A549 (cell line): Measurements from ENCODE around the gene MTF2. TPM values are rescaled to one million over a fixed set of nuclear protein-coding genes. Genes with fewer than 3 reads are reported as not detected.
A peak's percentile ranks its signal among the peaks of the same experiment; 100 is the strongest.

Source experiments
- ATAC-seq, 2 experiments: fragments of 200-7000 bp in 1 of 2; fragments of >200 bp in 1 of 2; cut with Nextera tagmentation in 1 of 2; cut with Tn5 transposase in 1 of 2; 3 replicates each; pipeline versions ENCODE4 v1.8.0 to v1.9.1; 2018 to 2020; ENCODE audit warnings: mild to moderate bottlenecking in 1 of 2, moderate library complexity in 1 of 2
- CTCF ChIA-PET: fragments of 300-600 bp; sonication (Branson Sonifier 250); formaldehyde crosslinking; extraction: SDS; loops from one replicate; lab custom pipeline; 2021; ENCODE audit warnings: antibody characterized with exemption, inconsistent platforms; lab: Yijun Ruan, JAX
- POLR2A ChIA-PET: fragments of 350-600 bp; formaldehyde crosslinking; extraction: SDS; loops from one replicate; lab custom pipeline; 2021; ENCODE audit warnings: antibody characterized with exemption, inconsistent platforms; lab: Yijun Ruan, JAX
- DNase-seq, 2 experiments: peaks; one replicate each; pipeline versions ENCODE4 v3.0.0 to v3.0.0-alpha.2; 2011 to 2016; ENCODE audit warnings: low read depth in 1 of 2, low spot score in 1 of 2
- FAIRE-seq: peaks from 2 replicates; lab custom pipeline; 2011; peaks lifted over from hg19 to GRCh38; lab: Jason Lieb, UNC
- H3K27ac ChIP-seq, 2 experiments: fragments of >200 bp; sonication (Bioruptor Twin); formaldehyde crosslinking; 3 replicates each; pipeline ENCODE4 v1.5.1; 2016 to 2017
- H3K4me1 ChIP-seq: fragments of >200 bp; sonication (Bioruptor Twin); formaldehyde crosslinking; 3 replicates; pipeline ENCODE4 v1.6.1; 2016
- H3K4me2 ChIP-seq: fragments of >200 bp; sonication (Bioruptor Twin); formaldehyde crosslinking; 3 replicates; pipeline ENCODE4 v1.6.1; 2016
- H3K4me3 ChIP-seq: fragments of >200 bp; sonication (Bioruptor Twin); formaldehyde crosslinking; 3 replicates; pipeline ENCODE4 v1.5.1; 2016
- H3K9me3 ChIP-seq: fragments of >200 bp; sonication (Bioruptor Twin); formaldehyde crosslinking; 3 replicates; pipeline ENCODE4 v1.6.1; 2016
- ATOH8 ChIP-seq: fragments of 250-450 bp; sonication (Bioruptor Pico); IDR thresholded peaks from 2 replicates; pipeline ENCODE4 v1.5.0; 2020; ENCODE audit warnings: low read depth, mild to moderate bottlenecking, moderate library complexity
- CHD2 ChIP-seq: fragments of 150-350 bp; IDR thresholded peaks from 2 replicates; pipeline ENCODE4 v1.6.1; 2014; ENCODE audit warnings: low read length; ENCODE audit not compliant: partially characterized antibody
- FOSB ChIP-seq: fragments of 250-450 bp; sonication (Bioruptor Pico); IDR thresholded peaks from 2 replicates; pipeline ENCODE4 v1.5.0; 2020; ENCODE audit warnings: mild to moderate bottlenecking, moderate library complexity
- HDAC2 ChIP-seq: fragments of 200-600 bp; sonication (generic); IDR thresholded peaks from 2 replicates; pipeline ENCODE4 v1.6.1; 2016
- HEYL ChIP-seq: fragments of 250-450 bp; sonication (Bioruptor Pico); IDR thresholded peaks from 2 replicates; pipeline ENCODE4 v1.8.0; 2021; ENCODE audit warnings: mild to moderate bottlenecking, moderate library complexity
- HMGXB4 ChIP-seq: fragments of 250-450 bp; sonication (Bioruptor Pico); IDR thresholded peaks from 2 replicates; pipeline ENCODE4 v1.5.0; 2021; ENCODE audit warnings: mild to moderate bottlenecking, moderate library complexity, borderline replicate concordance
- HOXA7 ChIP-seq: fragments of 250-450 bp; sonication (Bioruptor Pico); IDR thresholded peaks from 2 replicates; pipeline ENCODE4 v1.5.0; 2020; ENCODE audit warnings: mild to moderate bottlenecking, moderate library complexity
- HOXB5 ChIP-seq: fragments of 250-450 bp; sonication (Bioruptor Pico); IDR thresholded peaks from 2 replicates; pipeline ENCODE4 v1.5.0; 2020; ENCODE audit warnings: mild to moderate bottlenecking, moderate library complexity
- JUN ChIP-seq, 2 experiments: fragments of >200 bp; sonication (Bioruptor Twin); formaldehyde crosslinking; IDR thresholded peaks; 2 replicates in 1 of 2; 3 replicates in 1 of 2; pipeline ENCODE4 v1.6.1; 2016 to 2017
- MAZ ChIP-seq: fragments of 150-350 bp; IDR thresholded peaks from 2 replicates; pipeline ENCODE4 v1.6.1; 2014; ENCODE audit warnings: antibody characterized with exemption, low read depth, low read length, borderline replicate concordance
- POLR2A ChIP-seq: IDR thresholded peaks from 2 replicates; pipeline ENCODE4 v1.6.1; 2012; ENCODE audit warnings: mild to moderate bottlenecking, low read length
- POLR2AphosphoS2 ChIP-seq: conservative IDR thresholded peaks from 2 replicates; pipeline ENCODE4 v1.6.1; 2012; ENCODE audit warnings: low read length, improper control_type of control experiment, inconsistent platforms
- RAD21 ChIP-seq, 2 experiments: fragments of >200 bp in 1 of 2; sonication (Bioruptor Twin) in 1 of 2; formaldehyde crosslinking in 1 of 2; IDR thresholded peaks in 1 of 2; conservative IDR thresholded peaks in 1 of 2; 2 replicates in 1 of 2; 3 replicates in 1 of 2; pipeline ENCODE4 v1.6.1; 2012 to 2018; ENCODE audit warnings: inconsistent platforms in 1 of 2
- ZC3H11A ChIP-seq: fragments of 450-650 bp; IDR thresholded peaks from 2 replicates; pipeline ENCODE4 v1.6.1; 2014; ENCODE audit warnings: antibody characterized with exemption, mild to moderate bottlenecking
- ZFP36 ChIP-seq: fragments of 450-650 bp; IDR thresholded peaks from 2 replicates; pipeline ENCODE4 v1.6.1; 2014; ENCODE audit warnings: borderline replicate concordance; ENCODE audit not compliant: partially characterized antibody
- ZNF302 ChIP-seq: fragments of 250-450 bp; sonication (Bioruptor Pico); IDR thresholded peaks from 2 replicates; pipeline ENCODE4 v1.9.0; 2021; ENCODE audit warnings: inconsistent platforms, mild to moderate bottlenecking, moderate library complexity
- ZSCAN20 ChIP-seq: fragments of 250-450 bp; sonication (Bioruptor Pico); IDR thresholded peaks from 2 replicates; pipeline ENCODE4 v1.8.0; 2022; ENCODE audit warnings: mild to moderate bottlenecking, moderate library complexity
- WGBS: methylation state at CpG from one replicate; pipeline ENCODE4 v1.1.6; 2017; ENCODE audit errors: missing lambda C conversion rate; 5-methylcytosine and 5-hydroxymethylcytosine counted together
- polyA plus RNA-seq, 4 experiments: library from polyadenylated mRNA; depleted of rRNA in 3 of 4; stranded (reverse); fragments of >200 nt; fragmentation: RNase III in 1 of 4; extraction: RNeasy Plus Mini Kit Qiagen cat#74134 plus additional on column Dnase treatment in 1 of 4; gene quantifications; 2 replicates in 3 of 4; 3 replicates in 1 of 4; pipeline ENCODE4 v1.2.3, GENCODE V29; 2011 to 2017
- TF ChIP-seq, protein P1 (sequence below): IDR thresholded peaks from 2 replicates; pipeline ENCODE4 v1.6.1; 2012
- TF ChIP-seq, protein P2 (sequence below): fragments of 200-600 bp; sonication (generic); IDR thresholded peaks from 2 replicates; pipeline ENCODE4 v1.6.1; 2016; ENCODE audit warnings: antibody characterized with exemption, mild to moderate bottlenecking, moderate library complexity

MTF2 gene
- polyA plus RNA-seq, 2 of the 4 experiments (the other 2 are of a cell fraction) = 14.3 to 31.2 TPM

DNA sequence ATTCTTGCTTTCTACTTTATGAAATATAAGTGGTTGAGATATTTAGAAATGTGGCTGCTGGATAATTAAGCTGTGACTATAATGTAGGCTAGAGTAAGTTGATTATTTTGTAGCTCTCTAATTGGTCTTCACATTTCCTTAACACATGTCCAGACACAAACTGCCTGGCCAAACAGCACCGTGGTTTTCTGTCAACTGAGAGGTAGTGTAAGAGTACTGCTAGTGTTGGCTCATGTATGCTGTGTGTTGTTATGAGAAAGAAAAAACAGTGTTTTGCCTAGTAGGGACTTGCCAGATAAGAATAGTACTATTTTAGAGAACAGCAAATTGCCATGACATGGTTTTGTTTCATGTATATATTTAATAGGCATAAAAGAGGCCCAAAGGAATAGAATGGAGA lies 64.1 kb downstream of the MTF2 start:
- POLR2A ChIA-PET = no interaction called here
- no peak overlapping the region for H3K4me3 ChIP-seq
- H3K4me1 ChIP-seq = peaks cover under 1% of the 10 kb centered on the region; the same call in 1 of the 3 replicates
- CTCF ChIA-PET = no interaction called here
- WGBS = 56% methylated on average over 1 of the region's 1 CpG
- no peak for FAIRE-seq
- H3K4me2 ChIP-seq = no peak overlapping the region
- no peaks in the 10 kb centered on the region for H3K9me3 ChIP-seq
- TF ChIP-seq, protein P1, sequence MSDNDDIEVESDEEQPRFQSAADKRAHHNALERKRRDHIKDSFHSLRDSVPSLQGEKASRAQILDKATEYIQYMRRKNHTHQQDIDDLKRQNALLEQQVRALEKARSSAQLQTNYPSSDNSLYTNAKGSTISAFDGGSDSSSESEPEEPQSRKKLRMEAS = no peak
- no peak for TF ChIP-seq JUN (IDR thresholded peaks at IDR 0.05)
- TF ChIP-seq HOXB5 = no peak
- no peak overlapping the region for H3K27ac ChIP-seq
- DNase-seq = no peak
- ATAC-seq = no peak

- POLR2A ChIA-PET = no interaction called here
- H3K9me3 ChIP-seq = no peaks in the 10 kb centered on the region
Observed at GRCh38 chr1:93143769-93144168, 64.7 kb downstream of the MTF2 start.

GRCh38 chr1:93148001-93148400 lies 68.9 kb downstream of the MTF2 start:
- ChIA-PET CTCF (no interaction called here), POLR2A (no interaction called here)
- H3K4me3 ChIP-seq = no peak overlapping the region
- ATAC-seq = no peak
- no peak for DNase-seq
- no peak for FAIRE-seq
- TF ChIP-seq HMGXB4 (CRISPR knock-in tag) = no peak
- no peak for TF ChIP-seq HEYL (CRISPR knock-in tag)
- no peak for TF ChIP-seq ZC3H11A
- TF ChIP-seq ZSCAN20 (CRISPR knock-in tag) = no peak
- no peak for TF ChIP-seq CHD2
- TF ChIP-seq JUN (IDR thresholded peaks at IDR 0.05) = no peak
- TF ChIP-seq, protein P2, sequence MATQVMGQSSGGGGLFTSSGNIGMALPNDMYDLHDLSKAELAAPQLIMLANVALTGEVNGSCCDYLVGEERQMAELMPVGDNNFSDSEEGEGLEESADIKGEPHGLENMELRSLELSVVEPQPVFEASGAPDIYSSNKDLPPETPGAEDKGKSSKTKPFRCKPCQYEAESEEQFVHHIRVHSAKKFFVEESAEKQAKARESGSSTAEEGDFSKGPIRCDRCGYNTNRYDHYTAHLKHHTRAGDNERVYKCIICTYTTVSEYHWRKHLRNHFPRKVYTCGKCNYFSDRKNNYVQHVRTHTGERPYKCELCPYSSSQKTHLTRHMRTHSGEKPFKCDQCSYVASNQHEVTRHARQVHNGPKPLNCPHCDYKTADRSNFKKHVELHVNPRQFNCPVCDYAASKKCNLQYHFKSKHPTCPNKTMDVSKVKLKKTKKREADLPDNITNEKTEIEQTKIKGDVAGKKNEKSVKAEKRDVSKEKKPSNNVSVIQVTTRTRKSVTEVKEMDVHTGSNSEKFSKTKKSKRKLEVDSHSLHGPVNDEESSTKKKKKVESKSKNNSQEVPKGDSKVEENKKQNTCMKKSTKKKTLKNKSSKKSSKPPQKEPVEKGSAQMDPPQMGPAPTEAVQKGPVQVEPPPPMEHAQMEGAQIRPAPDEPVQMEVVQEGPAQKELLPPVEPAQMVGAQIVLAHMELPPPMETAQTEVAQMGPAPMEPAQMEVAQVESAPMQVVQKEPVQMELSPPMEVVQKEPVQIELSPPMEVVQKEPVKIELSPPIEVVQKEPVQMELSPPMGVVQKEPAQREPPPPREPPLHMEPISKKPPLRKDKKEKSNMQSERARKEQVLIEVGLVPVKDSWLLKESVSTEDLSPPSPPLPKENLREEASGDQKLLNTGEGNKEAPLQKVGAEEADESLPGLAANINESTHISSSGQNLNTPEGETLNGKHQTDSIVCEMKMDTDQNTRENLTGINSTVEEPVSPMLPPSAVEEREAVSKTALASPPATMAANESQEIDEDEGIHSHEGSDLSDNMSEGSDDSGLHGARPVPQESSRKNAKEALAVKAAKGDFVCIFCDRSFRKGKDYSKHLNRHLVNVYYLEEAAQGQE = no peak
- no peak for TF ChIP-seq ZNF302 (CRISPR knock-in tag)
- TF ChIP-seq POLR2AphosphoS2 = no peak; the same call in 1 of the 2 replicates
- TF ChIP-seq ATOH8 (CRISPR knock-in tag) = no peak
- no peak for TF ChIP-seq MAZ
- no peak for TF ChIP-seq FOSB (CRISPR knock-in tag)
- no peak for TF ChIP-seq RAD21 (conservative IDR thresholded peaks at IDR 0.05 in 1 of 2, IDR thresholded peaks at IDR 0.05 in 1 of 2)
- TF ChIP-seq ZFP36 = no peak
- H3K9me3 ChIP-seq = no peaks in the 10 kb centered on the region
- H3K4me2 ChIP-seq = no peak overlapping the region
- no peak overlapping the region for H3K27ac ChIP-seq
- no peaks in the 10 kb centered on the region for H3K4me1 ChIP-seq
- 82% methylated on average over 7 of the region's 7 CpGs for WGBS

More at GRCh38 chr1:93143769-93144168, 64.7 kb downstream of the MTF2 start:
- no peak for ATAC-seq
- CTCF ChIA-PET = interaction anchor here (0.9 kb wide), 1 partner anchor 14 kb away, joined by 3 read pairs; no protein-coding TSS in a partner anchor
- Histone ChIP-seq H3K4me3 (no peak overlapping the region), H3K4me2 (no peak overlapping the region), H3K27ac (no peak overlapping the region), H3K4me1 (no peaks in the 10 kb centered on the region)
- no peak for FAIRE-seq
- TF ChIP-seq ZSCAN20 (CRISPR knock-in tag) = no peak
- no peak for TF ChIP-seq HDAC2
- peak; percentile 54 for TF ChIP-seq ZC3H11A
- TF ChIP-seq POLR2A = no peak
- no peak for TF ChIP-seq HMGXB4 (CRISPR knock-in tag)
- TF ChIP-seq HOXA7 (CRISPR knock-in tag) = no peak
- WGBS = 97% methylated on average over 4 of the region's 4 CpGs
- no peak for DNase-seq
